NCI-H1694 treated with DMSO at 0.1 percent for 48 hours (cell line): Measurements from ENCODE around the gene SKP1.

Experiments
- DNase-seq: peaks from one replicate; lab custom pipeline; 2025; lab: John Stamatoyannopoulos, UW

SKP1 gene

GRCh38 chr5:134130239-134130945, 46.4 kb downstream of the SKP1 start:
- no peak for DNase-seq

DNA sequence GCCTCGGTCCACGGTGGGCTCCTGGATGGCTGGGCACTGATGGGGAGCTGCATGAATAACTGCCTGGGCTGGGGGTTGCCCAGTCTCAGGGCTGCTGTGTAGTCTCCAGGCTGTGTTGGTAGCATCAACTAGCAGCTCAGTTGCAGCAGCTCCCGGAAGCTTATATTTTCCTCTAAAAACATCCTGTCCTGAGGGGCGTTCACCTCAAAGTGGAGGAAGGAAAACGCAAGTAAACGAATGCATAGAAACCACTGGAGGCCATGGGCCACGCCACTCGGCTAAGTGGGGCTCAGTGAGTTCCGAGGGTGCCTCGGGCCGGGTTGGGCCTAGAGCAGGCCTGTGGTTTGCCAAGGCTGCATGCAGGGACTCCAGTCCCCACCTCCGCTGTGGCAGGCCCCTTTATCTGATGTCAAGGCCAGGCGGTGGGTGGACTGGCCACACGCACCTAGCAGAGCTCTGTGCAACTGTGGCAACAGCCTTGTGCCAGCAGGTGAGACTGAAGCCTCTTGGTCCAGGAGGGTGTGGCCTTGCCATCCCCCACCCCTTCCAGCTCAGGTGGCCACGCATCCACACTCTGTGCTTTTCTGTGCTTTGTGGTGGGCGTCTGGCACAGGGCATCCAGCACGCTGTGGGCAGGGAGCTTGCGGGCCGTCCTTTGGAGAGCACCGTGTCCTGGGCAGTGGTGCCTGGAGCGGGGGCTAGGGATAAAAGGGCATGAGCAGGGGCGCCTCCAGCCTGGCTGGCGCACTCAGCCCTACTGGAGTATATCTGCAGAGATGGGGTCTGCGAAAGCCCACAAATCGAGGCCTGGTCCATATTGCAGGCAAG, 47.1 kb downstream of the SKP1 start:
- no peak for DNase-seq

- no peak for DNase-seq
Measured at GRCh38 chr5:134128648-134128995, 48.1 kb downstream of the SKP1 start.

DNA sequence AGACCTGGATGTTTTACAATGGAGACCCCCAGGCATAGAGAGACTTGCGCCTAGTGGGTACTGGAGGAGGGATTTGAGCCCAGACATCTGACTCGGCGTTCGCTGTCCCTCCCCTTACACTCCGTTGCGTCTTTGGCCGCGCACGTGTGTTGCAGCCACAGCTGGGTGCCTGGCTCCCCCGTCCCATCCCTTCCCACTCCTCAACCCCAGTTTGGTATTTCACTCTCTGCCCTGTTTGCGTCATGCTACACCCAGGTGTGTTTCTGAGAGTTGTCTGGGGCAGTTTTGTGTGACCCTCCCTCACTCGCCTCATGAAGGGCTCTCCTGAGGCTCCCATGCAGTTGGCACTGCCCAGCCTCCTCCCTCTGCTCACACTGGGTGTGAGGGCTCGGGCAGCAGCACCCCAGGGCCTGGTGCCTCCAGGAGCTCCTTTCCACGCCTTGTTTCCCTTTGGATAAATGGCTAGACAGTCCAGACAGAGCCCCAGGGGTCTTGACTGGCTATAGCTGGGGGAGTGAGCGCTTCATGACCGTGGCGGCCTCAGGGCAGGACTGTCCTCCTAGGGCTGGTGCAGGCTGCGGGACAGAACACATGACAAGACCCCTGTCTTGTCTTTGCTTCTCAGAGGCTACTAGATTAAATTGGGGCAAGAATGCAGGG, 48.6 kb downstream of the SKP1 start:
- DNase-seq: no peak

GRCh38 chr5:134127376-134127861, 49.3 kb downstream of the SKP1 start:
- DNase-seq: no peak

- DNase-seq: no peak
Measured at GRCh38 chr5:134125039-134126015, 51.4 kb downstream of the SKP1 start.

- no peak for DNase-seq
Measured at GRCh38 chr5:134124289-134125038, 52.3 kb downstream of the SKP1 start.

GRCh38 chr5:134123360-134123759, 53.4 kb downstream of the SKP1 start:
- DNase-seq: no peak

DNA sequence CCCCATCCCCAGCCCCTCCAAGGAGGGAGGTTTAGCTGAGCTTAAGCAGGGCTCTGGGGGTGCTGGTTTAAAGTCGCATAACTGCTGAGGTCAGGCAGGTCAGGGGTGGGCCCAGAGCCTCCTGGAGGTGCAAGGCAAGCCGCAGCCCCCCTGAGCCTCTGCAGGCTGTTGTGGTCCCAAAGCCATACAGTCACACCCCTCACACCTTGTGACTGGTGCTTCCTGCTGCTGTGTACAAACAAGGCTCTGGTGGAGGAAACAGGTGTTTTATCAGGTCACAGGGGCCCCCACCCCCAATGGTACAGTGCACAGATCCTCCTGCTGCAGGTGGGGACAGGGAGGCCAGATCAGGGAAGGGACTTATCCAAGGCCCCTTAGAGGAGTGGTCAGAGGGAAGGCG, 54.2 kb downstream of the SKP1 start:
- no peak for DNase-seq

DNA sequence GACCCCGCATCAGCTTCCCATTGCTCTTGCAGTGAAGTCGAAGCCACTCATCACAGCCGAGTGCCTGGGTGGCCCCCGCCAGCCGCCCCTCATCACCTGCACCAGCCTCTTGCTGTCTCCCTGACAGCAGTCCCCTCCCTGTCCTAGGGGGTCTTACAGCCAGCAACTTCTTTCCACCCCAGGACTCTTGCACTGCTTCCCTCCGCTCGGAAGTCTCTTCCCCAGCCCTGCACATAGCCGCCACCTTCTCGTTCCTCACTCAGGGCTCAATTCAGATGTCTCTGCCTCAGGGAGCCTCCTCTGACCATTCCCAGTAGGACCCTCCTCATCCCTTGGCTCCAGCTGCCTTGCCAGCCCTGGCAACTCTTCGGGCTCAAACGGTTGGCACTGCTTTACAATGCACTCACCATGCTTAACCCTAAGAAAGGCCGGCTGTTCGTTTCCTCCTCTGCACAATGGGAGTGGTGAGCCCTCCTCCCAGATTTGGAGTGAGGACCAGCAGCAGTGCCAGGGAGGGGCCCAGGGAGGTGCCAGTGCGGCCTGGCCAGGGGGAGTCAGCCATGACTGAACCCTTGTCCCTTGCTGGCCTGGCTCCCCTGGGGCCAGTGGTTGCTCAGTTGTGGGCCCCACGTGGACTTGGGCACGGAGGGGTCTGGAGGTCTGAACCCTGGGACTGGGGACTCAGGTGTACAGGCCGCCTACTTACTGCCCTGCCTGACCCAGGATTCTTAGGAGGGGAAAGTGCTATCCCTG, 56.2 kb downstream of the SKP1 start:
- no peak for DNase-seq

GRCh38 chr5:134119720-134120119, 57.0 kb downstream of the SKP1 start:
- DNase-seq: no peak

- no peak for DNase-seq
Measured at GRCh38 chr5:134118212-134118835, 58.4 kb downstream of the SKP1 start.

DNA sequence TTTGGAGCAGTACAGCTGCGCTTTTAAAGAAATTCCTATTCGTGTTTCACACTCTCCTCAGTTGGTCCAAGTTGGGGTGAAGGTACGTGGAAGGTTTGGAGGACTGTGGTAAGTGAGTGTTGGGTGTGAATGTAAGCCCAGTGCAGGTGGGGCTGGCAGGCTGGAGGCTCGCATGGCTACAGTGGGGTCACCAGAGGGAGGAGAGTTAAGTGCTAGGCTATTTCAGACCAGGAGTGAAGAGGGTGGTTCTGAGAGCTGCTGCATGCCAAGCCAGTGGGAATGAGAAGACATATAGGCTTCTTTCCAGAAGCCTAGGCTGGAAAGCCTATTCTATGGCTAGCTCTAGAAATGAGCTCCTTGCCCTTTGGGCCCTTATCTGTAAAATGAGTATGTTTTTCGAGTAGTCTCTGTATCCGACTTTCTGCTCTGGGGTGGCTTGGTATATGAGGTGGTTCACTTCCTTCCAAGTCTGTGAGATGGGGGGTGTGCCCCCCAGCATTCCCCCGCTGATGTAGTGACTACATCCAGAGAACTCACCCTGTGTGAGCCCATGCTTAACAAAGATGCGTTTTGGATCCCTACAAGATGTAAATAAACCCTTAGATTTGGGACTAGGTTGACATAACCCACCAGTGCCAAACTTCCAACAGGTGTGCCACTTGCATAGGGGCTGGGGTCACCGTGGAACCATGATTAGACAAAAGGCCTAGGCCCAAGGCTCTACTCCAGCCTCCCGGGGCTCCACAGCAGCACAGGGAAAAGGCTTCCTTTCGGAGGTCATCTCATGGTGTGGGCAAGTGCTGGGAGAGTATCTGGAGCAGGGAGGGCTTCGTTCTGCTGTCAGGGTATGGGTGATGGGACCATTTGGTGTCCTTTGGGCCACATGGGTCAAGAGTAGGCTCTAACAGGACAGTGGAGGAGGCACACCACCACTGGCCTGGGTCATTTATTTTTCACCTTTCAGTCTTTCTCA, 59.7 kb downstream of the SKP1 start:
- no peak for DNase-seq

GRCh38 chr5:134116286-134116685, 60.5 kb downstream of the SKP1 start:
- no peak for DNase-seq

GRCh38 chr5:134115806-134116175, 61.0 kb downstream of the SKP1 start:
- DNase-seq: no peak

DNA sequence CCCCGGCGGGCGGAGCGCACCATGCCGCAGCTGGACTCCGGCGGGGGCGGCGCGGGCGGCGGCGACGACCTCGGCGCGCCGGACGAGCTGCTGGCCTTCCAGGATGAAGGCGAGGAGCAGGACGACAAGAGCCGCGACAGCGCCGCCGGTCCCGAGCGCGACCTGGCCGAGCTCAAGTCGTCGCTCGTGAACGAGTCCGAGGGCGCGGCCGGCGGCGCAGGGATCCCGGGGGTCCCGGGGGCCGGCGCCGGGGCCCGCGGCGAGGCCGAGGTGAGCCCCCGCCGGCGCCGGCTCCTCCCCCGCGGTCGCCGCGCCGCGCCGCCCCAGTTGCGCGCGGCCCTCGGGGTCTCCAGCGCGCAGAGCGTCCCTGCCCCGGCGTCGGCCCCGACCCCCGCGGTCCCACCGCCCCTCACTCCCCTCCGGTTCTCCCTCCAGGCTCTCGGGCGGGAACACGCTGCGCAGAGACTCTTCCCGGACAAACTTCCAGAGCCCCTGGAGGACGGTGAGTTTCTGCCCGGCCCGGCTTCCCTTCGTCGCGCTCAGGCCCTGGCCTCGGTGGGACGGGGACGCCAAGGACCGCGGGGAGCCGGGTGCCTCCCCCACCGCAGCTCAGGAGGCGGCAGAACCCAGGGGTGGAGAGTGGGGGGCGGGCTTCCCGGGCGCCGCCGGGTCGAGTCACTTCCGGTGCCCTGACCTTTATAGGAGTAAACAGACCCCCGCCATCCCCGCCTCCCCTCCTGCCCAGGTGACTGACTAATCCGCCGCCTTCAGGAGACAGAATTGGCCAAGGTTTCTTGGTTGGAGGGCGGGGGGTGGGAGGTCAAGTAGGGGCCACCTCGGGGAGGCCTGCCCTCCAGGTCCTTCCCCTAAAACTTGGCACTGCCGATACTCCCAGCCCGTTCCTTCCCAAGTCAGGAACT, 61.6 kb downstream of the SKP1 start:
- DNase-seq: no peak
